Immature natural killer cell (primary cell): ENCODE data around the gene RTN1. TPM values are rescaled to one million over a fixed set of nuclear protein-coding genes. Genes with fewer than 3 reads are reported as not detected.

Experiments
- DNase-seq, 3 donors: peaks; one replicate each; pipeline ENCODE4 v3.0.0; 2022; ENCODE audit warnings: mixed read lengths in 1 of 3
- H3K27ac Mint-ChIP-seq, 6 donors: one replicate each; pipeline ENCODE4 v1.8.0; 2020; ENCODE audit warnings: mixed read lengths in 6 of 6, mild to moderate bottlenecking in 5 of 6, inconsistent platforms in 4 of 6, moderate library complexity in 3 of 6
- H3K27me3 Mint-ChIP-seq, 3 donors: one replicate each; pipeline ENCODE4 v1.8.0; 2020 to 2021; ENCODE audit warnings: low read depth in 3 of 3, mild to moderate bottlenecking in 3 of 3, mixed read lengths in 3 of 3, moderate library complexity in 3 of 3, inconsistent platforms in 1 of 3
- H3K36me3 Mint-ChIP-seq, 3 donors: one replicate each; pipeline ENCODE4 v1.8.0; 2020; ENCODE audit warnings: mixed read lengths in 3 of 3, inconsistent platforms in 2 of 3, mild to moderate bottlenecking in 2 of 3
- H3K4me1 Mint-ChIP-seq, 2 donors: one replicate each; pipeline ENCODE4 v1.8.0; 2020; ENCODE audit warnings: inconsistent platforms in 2 of 2, mild to moderate bottlenecking in 2 of 2, mixed read lengths in 2 of 2, moderate library complexity in 1 of 2
- H3K4me3 Mint-ChIP-seq, 5 donors: one replicate each; pipeline ENCODE4 v1.8.0; 2020; ENCODE audit warnings: mild to moderate bottlenecking in 5 of 5, mixed read lengths in 5 of 5, inconsistent platforms in 3 of 5, moderate library complexity in 3 of 5
- H3K9me3 Mint-ChIP-seq, 6 donors: one replicate each; pipeline ENCODE4 v1.8.0; 2020; ENCODE audit warnings: mild to moderate bottlenecking in 6 of 6, mixed read lengths in 6 of 6, inconsistent platforms in 4 of 6, moderate library complexity in 3 of 6
- polyA plus RNA-seq, 3 donors: library from polyadenylated mRNA; unstranded; fragments of 300-500 nt; fragmentation: Illumina TruSeq; gene quantifications; one replicate each; pipeline ENCODE4 v1.2.3, GENCODE V29; 2021

RTN1 gene
- polyA plus RNA-seq, 3 donors from 2014 or later = 0.56 to 5.1 (median 0.90) TPM

GRCh38 chr14:59836116-59836515, 34.5 kb downstream of the RTN1 start:
- no peak for DNase-seq

GRCh38 chr14:59832653-59833294, 37.8 kb downstream of the RTN1 start:
- no peak for DNase-seq
- H3K4me1 Mint-ChIP-seq = no peaks in the 10 kb centered on the region
- peaks cover 0 to 7% (median 3%) of the 10 kb centered on the region in 3 donors for H3K27me3 Mint-ChIP-seq
- no peak overlapping the region for H3K4me3 Mint-ChIP-seq
- H3K9me3 Mint-ChIP-seq = peaks cover 0 to 2% (median 0%) of the 10 kb centered on the region in 6 donors
- H3K27ac Mint-ChIP-seq = no peak overlapping the region
- H3K36me3 Mint-ChIP-seq = no peaks in the 10 kb centered on the region

More at GRCh38 chr14:59836116-59836515, 34.5 kb downstream of the RTN1 start:
- Mint-ChIP-seq H3K9me3 (peaks cover 0 to 2% (median 0%) of the 10 kb centered on the region in 6 donors), H3K36me3 (no peaks in the 10 kb centered on the region), H3K27me3 (peaks cover 3 to 12% (median 3%) of the 10 kb centered on the region in 3 donors), H3K27ac (no peak overlapping the region), H3K4me1 (no peaks in the 10 kb centered on the region), H3K4me3 (no peak overlapping the region)

GRCh38 chr14:59831121-59831730, 39.4 kb downstream of the RTN1 start:
- Mint-ChIP-seq H3K4me1 (no peaks in the 10 kb centered on the region), H3K4me3 (no peak overlapping the region), H3K27me3 (peaks cover 0 to 4% (median 0%) of the 10 kb centered on the region in 3 donors), H3K27ac (no peak overlapping the region), H3K36me3 (no peaks in the 10 kb centered on the region), H3K9me3 (no peaks in the 10 kb centered on the region)
- DNase-seq = no peak

GRCh38 chr14:59830338-59830734, 40.2 kb downstream of the RTN1 start:
- Mint-ChIP-seq H3K36me3 (no peaks in the 10 kb centered on the region), H3K27me3 (peaks cover 0 to 2% (median 0%) of the 10 kb centered on the region in 3 donors), H3K27ac (no peak overlapping the region), H3K4me1 (no peaks in the 10 kb centered on the region), H3K9me3 (no peaks in the 10 kb centered on the region), H3K4me3 (no peak overlapping the region)
- DNase-seq = no peak

- Mint-ChIP-seq H3K4me3 (no peak overlapping the region), H3K36me3 (no peaks in the 10 kb centered on the region), H3K27me3 (peaks cover 0 to 2% (median under 1%) of the 10 kb centered on the region in 3 donors), H3K9me3 (no peaks in the 10 kb centered on the region), H3K4me1 (no peaks in the 10 kb centered on the region), H3K27ac (no peak overlapping the region)
- DNase-seq = no peak
Measured at GRCh38 chr14:59829469-59830337, 40.9 kb downstream of the RTN1 start.

GRCh38 chr14:59828276-59828675, 42.3 kb downstream of the RTN1 start:
- Mint-ChIP-seq H3K9me3 (no peaks in the 10 kb centered on the region), H3K4me1 (no peaks in the 10 kb centered on the region), H3K36me3 (no peaks in the 10 kb centered on the region), H3K27me3 (peaks cover 0 to 2% (median 2%) of the 10 kb centered on the region in 3 donors), H3K27ac (no peak overlapping the region), H3K4me3 (no peak overlapping the region)
- DNase-seq = no peak

GRCh38 chr14:59827401-59827800, 43.2 kb downstream of the RTN1 start:
- H3K9me3 Mint-ChIP-seq = no peaks in the 10 kb centered on the region
- H3K36me3 Mint-ChIP-seq = no peaks in the 10 kb centered on the region
- DNase-seq = no peak
- H3K4me1 Mint-ChIP-seq = no peaks in the 10 kb centered on the region
- peaks cover 0 to 2% (median 2%) of the 10 kb centered on the region in 3 donors for H3K27me3 Mint-ChIP-seq
- H3K27ac Mint-ChIP-seq = no peak overlapping the region
- H3K4me3 Mint-ChIP-seq = no peak overlapping the region

- Mint-ChIP-seq H3K27ac (no peak overlapping the region), H3K36me3 (no peaks in the 10 kb centered on the region), H3K4me3 (no peak overlapping the region), H3K4me1 (no peaks in the 10 kb centered on the region), H3K9me3 (peaks cover 0 to 2% (median 0%) of the 10 kb centered on the region in 6 donors), H3K27me3 (peaks cover 0 to 5% (median 0%) of the 10 kb centered on the region in 3 donors)
- DNase-seq = no peak
Measured at GRCh38 chr14:59826150-59826549, 44.4 kb downstream of the RTN1 start.

- H3K9me3 Mint-ChIP-seq = peaks cover 0 to 2% (median 0%) of the 10 kb centered on the region in 6 donors
- H3K27me3 Mint-ChIP-seq = peaks cover 0 to 7% (median 0%) of the 10 kb centered on the region in 3 donors
- no peaks in the 10 kb centered on the region for H3K36me3 Mint-ChIP-seq
- no peak overlapping the region for H3K27ac Mint-ChIP-seq
- H3K4me3 Mint-ChIP-seq = no peak overlapping the region
- no peaks in the 10 kb centered on the region for H3K4me1 Mint-ChIP-seq
- no peak for DNase-seq
Measured at GRCh38 chr14:59823179-59823578, 47.4 kb downstream of the RTN1 start.

GRCh38 chr14:59819446-59820088, 51.0 kb downstream of the RTN1 start:
- no peak for DNase-seq
- peaks cover 0 to 7% (median 2%) of the 10 kb centered on the region in 3 donors for H3K27me3 Mint-ChIP-seq
- H3K36me3 Mint-ChIP-seq = no peaks in the 10 kb centered on the region
- peaks cover 0 to 2% (median 0%) of the 10 kb centered on the region in 6 donors for H3K9me3 Mint-ChIP-seq
- no peak overlapping the region for H3K27ac Mint-ChIP-seq
- H3K4me1 Mint-ChIP-seq = no peaks in the 10 kb centered on the region
- no peak overlapping the region for H3K4me3 Mint-ChIP-seq

- Mint-ChIP-seq H3K4me1 (no peaks in the 10 kb centered on the region), H3K9me3 (peaks cover 0 to 4% (median 0%) of the 10 kb centered on the region in 6 donors), H3K4me3 (no peak overlapping the region), H3K36me3 (no peaks in the 10 kb centered on the region), H3K27ac (no peak overlapping the region), H3K27me3 (peaks cover 0 to 7% (median 2%) of the 10 kb centered on the region in 3 donors)
- no peak for DNase-seq
Measured at GRCh38 chr14:59816941-59817340, 53.6 kb downstream of the RTN1 start.

- H3K4me3 Mint-ChIP-seq = no peak overlapping the region
- H3K36me3 Mint-ChIP-seq = no peaks in the 10 kb centered on the region
- peaks cover 0 to 2% (median 0%) of the 10 kb centered on the region in 6 donors for H3K9me3 Mint-ChIP-seq
Measured at GRCh38 chr14:59814988-59815387, 55.6 kb downstream of the RTN1 start.

GRCh38 chr14:59811815-59812214, 58.8 kb downstream of the RTN1 start:
- peaks cover 0 to 8% (median 0%) of the 10 kb centered on the region in 6 donors for H3K9me3 Mint-ChIP-seq
- no peaks in the 10 kb centered on the region for H3K36me3 Mint-ChIP-seq
- H3K4me3 Mint-ChIP-seq = no peak overlapping the region
- no peak overlapping the region for H3K27ac Mint-ChIP-seq
- no peaks in the 10 kb centered on the region for H3K4me1 Mint-ChIP-seq
- DNase-seq = no peak
- H3K27me3 Mint-ChIP-seq = peaks cover 0 to 4% (median 0%) of the 10 kb centered on the region in 3 donors

More at GRCh38 chr14:59814988-59815387, 55.6 kb downstream of the RTN1 start:
- Mint-ChIP-seq H3K27me3 (peaks cover 0 to 2% (median 2%) of the 10 kb centered on the region in 3 donors), H3K4me1 (no peaks in the 10 kb centered on the region), H3K27ac (no peak overlapping the region)
- DNase-seq = no peak
